ENCODE results near the gene CAMTA1.

The CAMTA1 gene

DNA sequence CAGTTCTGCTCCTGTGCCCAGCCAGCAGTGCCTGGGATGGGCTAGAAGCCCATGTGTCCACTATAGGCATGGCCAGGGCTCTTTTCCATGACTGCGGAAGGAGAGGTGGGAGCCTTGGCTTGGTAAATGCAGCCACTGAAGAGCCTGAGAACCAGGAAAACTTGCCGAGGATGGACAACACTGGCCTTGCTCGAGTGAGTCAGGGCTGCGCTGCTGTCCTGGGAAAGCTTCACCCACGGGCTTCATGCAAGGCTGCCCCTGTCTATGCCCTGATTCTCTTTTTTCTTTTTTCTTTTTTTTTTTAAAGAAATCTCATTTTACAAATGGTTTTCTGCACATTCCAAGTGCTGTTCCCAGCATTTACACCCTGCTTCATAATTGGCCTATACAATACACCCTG, 156.5 kb downstream of the CAMTA1 start:
- no peak for DNase-seq

DNA sequence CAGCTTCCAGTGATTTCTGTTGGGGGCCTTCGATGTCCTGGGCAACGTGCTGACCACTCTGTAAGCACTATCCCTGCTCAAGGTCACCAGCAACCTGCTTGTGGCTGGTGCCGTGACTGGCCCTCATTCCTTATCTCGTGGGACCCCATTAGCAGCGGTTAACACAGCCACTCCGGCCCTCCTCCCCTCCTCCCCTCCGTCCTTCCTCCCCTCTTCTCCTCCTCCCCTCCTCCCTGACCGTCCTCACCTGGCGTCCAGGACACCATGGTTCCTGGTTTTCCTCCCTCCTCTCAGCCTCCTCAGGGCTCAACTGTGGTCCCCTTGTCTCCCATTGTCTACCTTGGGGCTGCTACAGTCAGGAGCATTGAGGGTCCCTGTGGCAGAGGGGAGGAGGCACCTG, 157.7 kb downstream of the CAMTA1 start:
- no peak for DNase-seq

DNA sequence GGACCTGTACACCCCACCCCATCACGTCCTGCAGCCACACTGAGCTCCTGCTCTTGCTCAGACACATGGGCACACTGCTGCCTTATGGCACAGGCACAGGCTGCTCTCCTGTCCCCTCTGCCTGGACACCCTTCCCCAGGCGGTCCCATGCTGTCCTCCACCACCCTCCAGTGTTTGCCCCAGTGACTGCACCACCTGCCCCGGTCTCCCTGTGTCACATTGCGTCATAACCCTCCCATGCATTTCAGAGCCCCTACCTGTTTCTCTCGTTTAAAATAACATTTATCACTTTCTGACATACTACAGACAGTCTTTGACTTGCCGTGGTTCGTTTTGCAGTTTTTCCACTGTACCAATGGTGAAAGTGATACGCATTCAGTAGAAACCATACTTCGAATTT, 159.2 kb downstream of the CAMTA1 start:
- no peak for DNase-seq

DNA sequence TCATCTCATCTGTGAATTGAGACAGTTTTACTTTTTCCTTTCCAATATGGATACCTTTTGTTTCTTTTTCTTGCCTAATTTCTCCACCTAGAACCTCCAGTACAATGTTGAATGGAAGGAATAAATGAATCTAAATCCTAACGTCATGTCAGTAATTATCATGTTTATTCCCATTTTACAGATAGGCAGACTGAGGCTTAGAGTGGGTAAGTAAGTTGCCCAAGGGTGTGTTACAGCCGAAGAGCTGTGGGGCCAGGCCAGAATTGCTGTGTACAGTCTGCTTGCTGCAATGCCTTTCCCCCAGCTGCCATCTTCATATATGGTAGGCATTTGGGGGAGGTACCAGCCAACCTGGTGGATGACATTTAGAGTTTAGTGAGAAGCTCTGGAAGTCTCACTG, 162.7 kb downstream of the CAMTA1 start:
- no peak for DNase-seq

DNA sequence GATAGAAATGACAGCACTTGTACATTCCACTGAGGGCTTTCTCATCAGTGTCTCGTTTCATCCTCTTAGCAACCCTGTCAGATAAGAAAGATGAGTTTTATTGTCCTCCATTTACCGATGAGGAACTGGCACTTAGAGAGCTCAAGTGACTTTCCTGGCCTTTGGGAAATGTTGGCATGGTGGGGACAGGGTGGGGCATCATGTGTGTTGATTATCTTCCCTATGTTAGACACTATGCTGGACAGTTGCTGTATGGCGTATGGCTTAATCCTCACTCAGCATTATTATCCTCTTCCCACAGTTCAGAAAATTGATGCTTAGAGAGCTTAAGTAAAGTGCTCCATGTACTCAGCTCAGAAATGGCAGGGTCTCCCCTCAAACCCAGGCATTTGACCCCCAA, 163.2 kb downstream of the CAMTA1 start:
- DNase-seq: no peak

DNA sequence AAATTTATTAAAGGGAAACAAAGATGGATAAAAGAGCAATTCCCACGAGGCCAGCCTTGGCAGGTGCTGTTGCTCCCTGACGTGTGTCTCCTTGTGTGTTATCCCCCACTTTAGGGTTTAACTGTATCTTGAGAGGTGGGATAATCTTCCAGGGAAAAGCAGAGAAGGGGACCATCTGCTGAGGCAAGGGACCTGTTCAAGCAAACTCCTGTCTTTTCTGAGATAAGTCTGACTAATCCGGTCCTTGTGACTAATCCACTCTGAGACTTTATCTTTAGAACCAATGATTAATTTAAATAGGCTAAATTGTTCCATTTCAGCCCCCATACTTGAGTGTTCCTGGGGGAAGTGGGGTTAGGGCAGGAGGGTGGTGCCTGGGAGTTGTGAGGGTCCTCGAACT, 163.6 kb downstream of the CAMTA1 start:
- no peak for DNase-seq

DNA sequence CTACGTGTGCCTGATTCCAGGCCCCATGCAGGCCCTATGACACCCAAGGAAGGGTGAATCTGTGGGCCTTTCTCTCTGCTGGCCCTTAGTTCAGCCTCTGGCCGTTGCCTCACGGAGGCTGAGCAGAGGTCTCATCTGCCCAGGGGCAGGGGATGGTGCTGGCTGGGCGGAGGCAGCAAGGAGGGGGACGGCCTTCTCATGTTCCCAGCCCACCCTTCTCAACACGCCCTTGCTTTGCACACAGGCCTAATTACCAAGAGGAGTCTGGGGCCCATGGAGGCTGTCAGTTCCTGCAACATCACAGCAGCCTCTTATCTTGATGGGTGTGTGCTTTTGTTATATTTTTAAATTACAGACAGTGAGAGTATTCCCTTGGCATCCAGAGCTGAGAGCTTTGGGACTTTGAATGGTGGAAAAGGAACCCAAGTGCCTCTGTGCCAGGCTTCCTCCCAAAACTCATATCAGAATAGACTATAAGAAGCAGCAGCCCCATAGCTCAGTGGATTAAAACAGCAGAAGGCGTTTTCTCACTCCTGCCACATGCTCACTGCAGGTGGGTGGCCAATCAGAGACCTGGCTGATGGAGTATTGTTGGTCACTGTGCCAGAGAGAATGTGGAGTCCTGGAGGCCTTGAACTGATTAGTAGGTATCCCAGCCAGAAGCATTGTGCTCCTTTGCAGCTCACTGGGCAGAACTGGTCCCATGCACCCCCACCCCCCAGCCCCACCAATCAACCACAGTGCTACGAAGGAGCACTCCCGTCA, 164.9 kb downstream of the CAMTA1 start:
- DNase-seq: no peak

DNA sequence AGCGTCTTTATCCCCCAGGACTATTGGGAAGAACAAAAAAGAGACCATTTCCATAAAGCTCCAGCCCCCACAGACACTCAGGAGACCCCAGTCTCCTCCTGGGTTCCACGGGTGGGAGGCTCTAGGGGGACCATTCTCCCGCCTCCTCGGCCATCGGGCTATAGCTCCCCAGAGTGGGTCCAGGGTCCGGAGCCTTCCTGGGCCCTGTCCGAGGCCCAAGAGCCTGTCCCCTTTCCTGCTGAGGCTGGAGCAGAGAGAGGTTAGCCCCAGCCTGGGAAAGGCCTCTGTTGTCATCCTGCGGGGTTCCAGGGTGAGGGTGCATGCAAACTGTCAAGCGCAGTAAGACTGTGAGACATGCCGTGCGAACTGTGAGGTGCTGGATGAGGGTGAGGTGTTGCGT, 166.3 kb downstream of the CAMTA1 start:
- DNase-seq: no peak

DNA sequence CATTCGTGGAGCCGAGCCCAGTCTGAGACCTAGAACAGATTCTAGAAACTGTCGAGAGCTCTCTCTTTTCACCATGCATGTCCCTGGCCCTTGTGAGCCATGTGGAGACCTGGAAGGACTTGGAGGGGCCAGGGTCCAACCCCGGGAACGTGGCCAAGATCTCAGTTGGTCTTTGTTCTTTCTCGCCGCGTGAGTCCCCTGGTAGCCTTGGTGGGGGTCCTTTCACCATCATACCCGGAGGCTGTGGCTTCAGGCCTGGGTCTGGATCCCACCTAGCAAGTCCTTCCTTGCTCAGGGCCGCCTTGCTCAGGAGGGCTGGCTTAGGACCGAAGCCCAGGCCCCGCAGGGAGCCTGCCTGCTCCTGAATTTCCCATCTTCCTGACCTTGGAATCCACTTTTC, 168.0 kb downstream of the CAMTA1 start:
- no peak for DNase-seq

DNA sequence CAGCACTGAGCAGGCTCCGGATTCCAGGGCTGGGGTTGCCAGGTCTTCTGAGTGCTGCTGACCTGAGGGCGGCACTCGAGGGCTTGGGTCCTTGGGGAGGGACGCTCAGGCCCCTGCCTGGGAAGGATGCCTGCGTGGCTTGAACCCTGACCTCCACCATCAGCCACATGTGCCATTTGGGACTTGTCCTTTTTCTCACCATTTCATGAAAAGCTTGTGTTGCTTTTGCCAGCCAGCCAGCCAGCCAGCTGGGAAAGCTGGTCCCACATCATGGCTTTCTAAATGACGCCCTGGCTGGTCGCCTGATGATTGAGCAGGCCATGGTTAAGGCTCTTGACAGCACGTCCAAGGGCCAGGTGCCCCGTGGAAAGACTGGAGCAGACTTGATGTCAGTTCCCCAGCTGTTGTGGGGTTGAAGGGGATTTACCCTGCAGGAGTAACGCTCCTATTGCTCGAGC, 168.7 kb downstream of the CAMTA1 start:
- no peak for DNase-seq

DNA sequence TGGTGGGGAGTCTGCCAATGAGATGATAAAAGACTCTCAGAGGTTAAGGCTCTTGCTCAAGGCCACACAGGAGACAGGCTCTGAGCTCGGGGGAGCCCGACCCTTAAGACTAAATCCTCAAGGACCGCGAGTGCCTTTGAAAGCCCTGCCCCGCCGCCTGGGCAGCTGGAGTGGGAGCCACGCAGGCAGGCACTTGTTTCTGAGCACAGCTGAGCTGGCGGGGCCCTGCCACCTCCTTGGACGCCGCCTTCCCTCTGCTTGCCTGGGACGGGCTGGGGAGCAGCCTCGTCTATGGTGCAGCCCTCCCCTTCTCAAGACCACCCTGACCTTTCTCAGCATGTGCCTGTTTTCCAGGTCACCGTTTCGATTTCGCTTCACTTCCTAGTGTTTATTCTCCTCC, 169.3 kb downstream of the CAMTA1 start:
- no peak for DNase-seq

DNA sequence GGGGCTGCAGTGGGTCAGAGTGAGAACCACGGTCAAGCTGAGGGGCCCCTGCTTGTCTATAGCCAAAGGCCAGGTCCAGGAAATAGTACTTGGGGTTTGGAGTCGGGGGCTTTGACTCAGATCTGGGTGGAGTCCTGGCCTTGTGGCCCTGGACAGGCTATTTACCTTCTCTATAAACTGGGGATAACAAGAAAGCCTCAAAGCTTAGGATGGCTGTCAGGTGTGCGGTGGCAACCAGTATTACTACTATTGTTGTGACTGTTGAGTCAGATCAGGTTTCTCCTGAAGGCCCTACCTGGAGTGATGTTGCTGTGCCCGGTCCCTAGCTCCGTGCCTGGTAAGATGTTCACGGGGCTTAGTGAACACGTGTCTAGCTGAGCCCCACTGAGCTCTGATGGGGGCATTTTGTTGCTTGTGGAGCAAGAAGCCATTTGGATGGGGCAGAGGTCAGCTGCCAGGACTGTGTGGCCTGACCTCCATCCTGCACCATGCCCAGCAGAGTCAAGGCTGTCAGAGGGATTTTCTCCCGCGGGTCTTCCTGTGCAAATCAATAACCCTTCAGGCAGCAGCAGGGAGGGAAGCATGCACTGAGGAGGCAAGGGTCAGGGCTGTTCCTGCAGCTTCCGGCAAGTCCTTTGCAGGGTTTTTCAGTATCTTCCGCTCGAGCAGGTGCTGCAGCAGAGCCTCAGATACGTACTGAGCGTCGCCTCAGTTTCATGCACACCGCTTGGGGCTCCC, 170.3 kb downstream of the CAMTA1 start:
- DNase-seq: no peak

DNA sequence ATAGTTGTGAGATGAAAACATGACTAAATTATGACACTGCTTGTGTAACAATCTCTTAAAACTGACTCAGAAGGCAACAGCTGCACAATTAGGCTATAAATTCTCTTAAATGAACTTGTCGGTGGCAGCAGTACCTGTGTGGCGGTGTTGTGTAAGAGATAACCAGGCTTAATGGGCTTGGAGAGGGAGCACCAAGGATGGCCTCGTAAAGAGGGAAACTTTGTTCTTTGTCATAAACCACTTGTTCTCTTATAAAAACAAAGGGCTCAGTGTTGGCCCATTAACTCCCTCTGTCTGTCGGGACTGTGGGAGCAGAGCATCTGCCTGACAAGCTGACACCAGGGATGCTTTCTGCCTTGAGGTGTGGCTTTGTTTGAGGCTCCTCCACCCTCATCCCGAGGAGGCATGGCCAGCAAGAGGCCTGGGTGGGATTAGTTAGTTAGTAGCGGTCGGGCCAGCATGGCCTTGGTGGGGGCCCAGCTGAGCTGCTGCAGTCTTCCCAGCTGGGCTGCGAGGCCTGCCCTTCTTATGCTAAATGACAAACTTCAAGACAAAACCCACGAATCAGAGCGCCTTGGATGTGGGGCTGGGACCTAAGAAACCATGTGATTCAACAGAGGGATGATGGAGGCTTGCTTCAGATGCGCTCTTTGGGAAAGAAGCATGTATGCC, 171.4 kb downstream of the CAMTA1 start:
- no peak for DNase-seq

DNA sequence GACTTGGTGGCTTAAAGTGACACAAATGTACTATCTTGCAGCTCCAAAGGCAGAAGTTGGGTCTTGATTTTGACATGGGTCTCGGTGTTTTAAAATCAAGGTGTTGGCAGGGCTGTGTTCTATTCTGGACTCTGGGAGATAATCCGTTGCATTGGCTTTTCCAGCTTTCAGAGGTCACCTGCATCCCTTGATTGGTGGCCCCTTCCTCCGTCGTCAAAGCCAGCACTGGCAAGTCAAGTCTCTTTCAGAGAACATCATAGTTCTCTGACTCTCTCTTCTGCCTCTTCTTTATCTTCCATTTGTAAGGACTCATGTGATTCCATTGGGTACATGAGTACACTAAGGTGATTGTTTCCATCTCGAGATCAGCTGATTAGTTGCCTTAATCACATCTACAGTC, 172.1 kb downstream of the CAMTA1 start:
- DNase-seq: no peak

DNA sequence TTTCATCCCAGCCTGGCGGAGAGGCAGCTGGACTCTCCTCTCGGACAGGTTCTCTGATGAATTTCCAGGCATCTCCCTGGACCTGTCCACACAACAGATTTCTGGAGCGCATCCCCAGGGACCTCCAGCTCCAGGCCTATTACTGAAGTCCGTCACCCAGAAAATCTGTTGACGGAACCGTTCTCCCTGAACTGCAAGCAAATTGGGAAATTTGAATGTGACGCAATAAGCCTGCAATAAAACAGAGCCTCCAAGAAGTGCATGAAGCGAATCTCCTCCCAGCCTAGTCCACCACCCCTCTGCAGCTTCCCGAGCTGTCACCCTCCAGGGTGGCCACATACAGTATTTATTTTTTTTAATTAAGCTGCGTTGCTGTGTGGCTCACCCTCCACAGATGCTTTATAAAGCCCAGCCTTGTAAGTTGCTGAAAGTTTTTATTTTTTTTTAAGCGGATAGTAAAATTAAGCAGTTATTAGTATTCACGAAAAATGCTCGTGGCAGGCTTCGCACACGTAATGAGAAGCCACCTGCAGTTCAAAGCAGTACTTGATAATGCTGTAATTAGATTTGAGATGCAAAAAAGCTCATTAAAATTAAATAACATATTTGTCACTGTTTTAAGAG, 173.3 kb downstream of the CAMTA1 start:
- DNase-seq: no peak

DNA sequence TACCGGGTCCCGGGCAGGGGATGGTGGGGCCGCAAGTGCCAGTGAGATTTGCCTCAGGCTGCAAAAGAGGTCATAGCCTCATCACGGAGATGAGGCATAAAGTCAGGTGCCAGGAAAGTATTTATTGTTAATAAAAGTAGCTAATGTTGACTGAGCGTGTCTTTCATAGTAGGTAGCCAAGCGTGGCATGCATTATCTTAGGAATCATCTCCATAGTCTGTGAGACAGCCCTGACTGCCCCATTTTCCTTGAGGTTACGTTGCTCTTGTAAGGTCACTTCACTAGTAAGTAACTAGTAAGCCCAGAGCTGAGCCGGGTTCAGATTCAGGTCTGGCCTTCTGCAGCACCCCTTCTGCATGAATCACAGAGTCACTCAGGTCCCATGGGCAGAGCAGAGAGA, 174.2 kb downstream of the CAMTA1 start:
- no peak for DNase-seq

DNA sequence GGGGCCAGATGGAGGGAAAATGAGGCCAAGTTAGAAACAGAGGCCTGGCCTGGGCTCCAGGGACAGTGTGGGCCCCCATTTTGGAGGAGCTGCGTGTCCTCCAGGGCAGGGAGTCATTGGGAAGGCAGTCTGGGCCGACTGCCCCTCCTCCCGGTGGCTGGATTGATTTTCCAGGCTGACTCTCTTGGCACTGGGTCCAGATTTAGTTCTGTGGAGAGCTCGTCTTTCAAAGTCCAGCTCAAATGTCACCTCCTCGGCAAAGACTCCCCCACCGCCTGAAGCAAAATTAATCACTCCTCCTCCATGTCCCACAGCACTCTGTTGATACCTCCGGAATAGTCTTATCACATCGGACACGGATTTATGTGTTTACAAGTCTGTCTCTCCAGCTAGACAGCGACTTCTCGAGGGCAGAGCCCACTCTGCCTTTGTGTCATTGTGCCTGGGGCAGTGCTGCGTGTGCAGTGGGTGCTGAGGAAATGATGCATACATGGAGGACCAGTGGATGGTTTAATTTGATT, 175.1 kb downstream of the CAMTA1 start:
- DNase-seq: no peak

DNA sequence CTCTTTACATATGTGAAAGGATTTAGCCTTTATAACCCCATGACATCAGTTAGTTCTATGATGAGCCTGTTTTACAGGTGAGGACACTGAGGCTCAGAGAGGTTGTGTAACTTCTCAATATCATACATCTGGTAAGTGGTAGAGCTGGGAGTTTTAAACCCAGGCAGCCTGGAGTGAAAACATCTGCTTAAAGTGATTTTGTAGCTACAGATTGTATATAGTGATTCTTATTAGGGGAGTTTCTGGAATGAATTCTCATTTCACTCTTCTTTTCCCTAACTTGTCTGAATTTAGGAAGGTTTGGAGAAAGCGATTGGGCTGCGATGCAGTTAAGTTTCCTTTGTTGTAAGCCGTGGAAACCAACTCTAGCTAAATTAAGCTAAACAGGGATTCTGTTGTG, 175.6 kb downstream of the CAMTA1 start:
- no peak for DNase-seq

DNA sequence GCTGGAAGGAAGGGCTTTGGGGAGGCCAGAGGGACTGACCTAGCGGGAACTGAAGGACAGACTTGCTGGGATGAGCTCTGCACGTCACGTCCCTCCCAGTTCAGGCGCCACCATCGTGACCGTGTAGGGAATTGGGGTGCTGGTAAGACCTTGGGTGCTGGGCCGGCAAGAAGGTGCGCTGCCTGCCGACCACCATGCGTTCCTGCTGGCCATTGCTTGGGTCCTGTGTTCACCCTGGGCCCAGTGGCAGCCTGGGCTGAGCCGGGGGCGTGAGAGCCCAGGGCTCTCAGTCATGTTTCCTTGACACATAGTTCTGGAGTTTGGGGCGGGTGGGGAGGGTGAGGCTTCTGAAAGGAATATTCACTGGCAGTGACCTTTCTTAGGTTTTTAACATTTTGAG, 176.0 kb downstream of the CAMTA1 start:
- DNase-seq: no peak

DNA sequence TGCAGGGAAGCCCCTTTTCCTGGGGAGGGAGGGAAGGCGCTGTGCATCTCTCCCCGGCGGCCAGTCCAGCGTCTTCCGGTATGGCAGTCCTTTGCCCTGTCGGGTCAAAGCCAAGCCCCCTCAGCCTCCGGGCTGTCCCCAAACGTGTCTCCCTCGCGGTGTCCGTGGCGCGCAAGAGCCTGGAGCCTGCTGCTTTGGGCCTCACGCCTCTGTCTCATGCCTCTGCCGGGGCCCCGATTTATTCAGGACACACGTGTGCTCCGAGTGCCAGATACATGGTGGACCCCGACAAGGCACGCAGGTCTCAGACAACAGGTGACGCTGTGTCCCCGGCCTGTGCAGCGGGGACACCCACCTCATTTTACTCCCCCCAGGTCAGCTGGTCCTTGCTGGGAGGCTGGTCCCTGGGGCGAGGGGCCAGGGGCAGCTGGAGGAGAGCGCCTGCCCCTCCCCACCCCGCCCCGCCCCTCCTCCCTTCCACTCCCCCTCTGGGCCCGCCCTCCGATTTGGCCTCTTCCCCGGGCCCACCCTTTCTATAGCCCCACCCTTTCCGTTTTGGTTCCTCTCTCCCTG, 176.7 kb downstream of the CAMTA1 start:
- no peak for DNase-seq

DNA sequence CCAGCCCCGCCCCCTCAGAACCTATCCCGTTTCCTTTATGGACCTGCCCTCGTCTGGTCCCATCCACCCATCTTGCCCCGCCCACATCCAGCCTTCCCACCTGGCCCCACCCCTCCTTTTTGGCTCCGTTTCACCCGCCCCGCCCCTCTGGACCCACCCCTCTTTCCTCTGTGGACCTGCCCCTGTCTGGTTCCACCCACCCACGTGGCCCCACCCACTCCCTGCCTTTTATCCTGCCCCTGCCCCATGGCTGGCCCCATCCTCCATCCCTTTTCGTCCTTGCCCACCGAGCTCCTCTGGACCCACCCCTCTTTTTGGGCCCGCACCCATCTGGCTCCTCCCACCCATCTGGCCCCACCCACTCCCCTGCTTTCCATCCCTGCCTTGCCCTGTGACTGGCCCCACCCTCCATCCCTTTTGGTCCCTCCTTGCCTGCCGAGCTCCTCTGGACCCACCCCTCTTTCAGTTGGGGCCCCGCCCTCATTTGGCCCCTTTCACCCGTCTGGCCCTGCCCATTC, 177.3 kb downstream of the CAMTA1 start:
- DNase-seq: no peak

DNA sequence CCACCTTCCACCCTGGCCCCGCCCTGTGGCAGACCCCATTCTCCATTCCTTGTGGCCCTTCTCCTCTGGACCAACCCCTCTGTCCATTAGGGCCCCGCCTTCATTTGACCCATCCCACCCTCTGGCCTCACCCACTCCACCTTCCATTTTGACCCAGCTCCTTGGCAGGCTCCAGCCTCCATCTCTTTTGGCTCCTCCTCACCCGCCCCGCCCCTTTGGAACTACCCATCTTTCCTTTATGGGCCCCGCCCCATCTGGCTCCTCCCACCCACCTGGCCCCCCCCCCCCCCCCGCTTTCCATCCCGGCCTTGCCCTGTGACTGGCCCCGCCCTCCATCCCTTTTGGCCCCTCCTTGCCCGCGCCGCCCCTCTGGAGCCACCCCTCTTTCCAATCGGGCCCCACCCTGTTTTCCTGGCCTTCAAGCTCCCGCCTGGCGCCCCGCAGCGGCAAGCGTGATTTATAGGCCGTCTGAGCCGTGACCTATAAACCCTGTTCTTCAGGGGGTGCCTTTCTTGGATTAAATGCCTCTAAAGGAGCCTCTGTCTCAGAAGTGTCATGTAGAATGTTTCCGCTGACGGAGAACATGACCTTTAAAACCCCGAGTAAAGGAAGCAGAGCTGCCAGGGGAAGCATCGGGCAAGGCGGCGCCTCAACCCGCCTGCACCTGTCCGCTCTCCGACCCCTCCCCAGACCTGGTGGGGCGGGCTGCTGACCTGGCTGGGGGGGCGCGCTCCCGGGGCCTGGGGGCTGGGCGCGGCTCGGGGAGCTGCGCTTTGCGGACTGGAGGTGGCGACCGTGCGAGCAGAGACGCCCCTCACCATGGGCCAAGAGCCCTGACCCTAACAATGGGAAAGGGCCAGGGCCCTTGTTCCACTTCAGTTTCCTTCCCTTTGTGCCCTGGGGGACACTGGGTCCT, 178.0 kb downstream of the CAMTA1 start:
- no peak for DNase-seq

All from 8988T (cell line).